Measurements from ENCODE around the gene SELENOI.

DNA sequence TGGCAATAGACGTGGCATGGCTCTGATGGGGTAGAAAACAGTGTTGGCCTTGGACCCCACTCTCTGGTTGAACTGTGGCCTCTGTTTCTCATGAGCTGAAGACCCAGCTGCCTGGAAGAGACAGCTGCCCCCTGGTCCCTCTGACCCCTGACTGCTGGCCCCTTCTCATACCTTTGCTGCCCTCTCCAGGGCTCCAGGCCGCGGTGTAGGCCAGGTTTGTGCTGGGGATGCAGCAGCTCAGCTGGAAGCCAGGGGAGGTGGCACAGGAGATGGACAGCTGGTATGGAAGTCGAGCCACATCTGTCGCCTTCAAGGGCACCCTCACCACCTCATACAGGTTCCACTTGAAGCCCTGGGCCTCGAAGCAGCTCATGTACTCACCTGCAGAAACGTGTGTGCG, 31.7 kb upstream of the SELENOI start:
- TF ChIP-seq, protein P1, sequence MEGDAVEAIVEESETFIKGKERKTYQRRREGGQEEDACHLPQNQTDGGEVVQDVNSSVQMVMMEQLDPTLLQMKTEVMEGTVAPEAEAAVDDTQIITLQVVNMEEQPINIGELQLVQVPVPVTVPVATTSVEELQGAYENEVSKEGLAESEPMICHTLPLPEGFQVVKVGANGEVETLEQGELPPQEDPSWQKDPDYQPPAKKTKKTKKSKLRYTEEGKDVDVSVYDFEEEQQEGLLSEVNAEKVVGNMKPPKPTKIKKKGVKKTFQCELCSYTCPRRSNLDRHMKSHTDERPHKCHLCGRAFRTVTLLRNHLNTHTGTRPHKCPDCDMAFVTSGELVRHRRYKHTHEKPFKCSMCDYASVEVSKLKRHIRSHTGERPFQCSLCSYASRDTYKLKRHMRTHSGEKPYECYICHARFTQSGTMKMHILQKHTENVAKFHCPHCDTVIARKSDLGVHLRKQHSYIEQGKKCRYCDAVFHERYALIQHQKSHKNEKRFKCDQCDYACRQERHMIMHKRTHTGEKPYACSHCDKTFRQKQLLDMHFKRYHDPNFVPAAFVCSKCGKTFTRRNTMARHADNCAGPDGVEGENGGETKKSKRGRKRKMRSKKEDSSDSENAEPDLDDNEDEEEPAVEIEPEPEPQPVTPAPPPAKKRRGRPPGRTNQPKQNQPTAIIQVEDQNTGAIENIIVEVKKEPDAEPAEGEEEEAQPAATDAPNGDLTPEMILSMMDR (IDR thresholded peaks at IDR 0.05): no peak
- TF ChIP-seq POLR2AphosphoS5 (IDR thresholded peaks at IDR 0.05): no peak
